Epithelial cell of proximal tubule (primary cell): ENCODE measurements around the gene DYDC1. TPM values are rescaled to one million over a fixed set of nuclear protein-coding genes. Genes with fewer than 3 reads are reported as not detected.

Experiments
- DNase-seq: peaks from one replicate; pipeline ENCODE4 v3.0.0-alpha.2; 2011; ENCODE audit warnings: low read depth
- H3K4me3 ChIP-seq: 2 replicates; pipeline ENCODE4 v1.5.1; 2011; ENCODE audit warnings: low read depth, mild to moderate bottlenecking, low read length
- CTCF ChIP-seq: conservative IDR thresholded peaks from 2 replicates; pipeline ENCODE4 v1.5.1; 2012; ENCODE audit warnings: low read depth, mild to moderate bottlenecking, low read length
- total RNA-seq: library from RNA; depleted of rRNA; stranded (reverse); fragments of >200 nt; gene quantifications from 2 replicates; pipeline ENCODE4 v1.2.3, GENCODE V29; 2015

The DYDC1 gene
- total RNA-seq, 1 donor from 2014 or later, result not detected

DNA sequence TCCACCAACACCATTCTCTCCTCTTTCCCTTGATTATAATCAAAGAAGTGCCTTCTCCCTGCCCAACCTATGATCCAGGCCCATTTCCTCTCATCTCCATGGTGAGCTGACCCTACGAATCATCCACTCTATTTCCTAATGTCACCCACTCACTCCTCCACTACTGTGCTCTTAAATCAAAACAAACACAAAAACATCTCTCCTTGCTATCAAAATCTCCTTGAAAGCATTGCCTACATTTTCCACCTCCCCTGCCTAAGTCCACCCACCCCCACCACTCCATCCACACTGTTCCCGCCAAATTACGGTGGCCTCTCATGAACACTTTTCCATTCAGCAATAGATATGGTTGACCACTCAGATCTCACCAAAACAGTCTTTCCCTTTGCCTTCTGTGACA, 5.3 kb downstream of the DYDC1 start:
- H3K4me3 ChIP-seq, result no peak overlapping the region
- DNase-seq, result no peak
- no peak for TF ChIP-seq CTCF

DNA sequence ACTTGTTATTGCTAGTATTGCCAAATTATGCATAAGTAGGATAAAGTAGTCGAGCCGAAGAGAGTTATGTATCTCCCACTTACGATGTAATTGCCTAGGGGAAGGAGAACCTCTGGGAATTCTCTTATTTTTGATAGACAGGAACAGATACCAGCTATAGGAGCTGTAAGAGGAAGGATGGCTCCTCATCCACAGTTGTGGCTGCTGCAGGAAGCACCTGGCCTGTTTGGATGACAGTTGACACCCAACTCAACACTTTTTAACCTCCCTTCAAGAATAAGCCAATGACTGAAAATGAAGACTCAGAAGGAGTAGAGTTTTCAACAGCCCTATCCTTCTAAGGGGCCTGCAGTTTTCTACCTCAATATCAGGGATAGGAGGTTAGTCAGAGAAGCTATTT, 6.3 kb downstream of the DYDC1 start:
- no peak overlapping the region for H3K4me3 ChIP-seq
- no peak for TF ChIP-seq CTCF
- no peak for DNase-seq

- TF ChIP-seq CTCF, result no peak
- no peak for DNase-seq
- no peak overlapping the region for H3K4me3 ChIP-seq
Observed at GRCh38 chr10:80344912-80345311, 11.6 kb downstream of the DYDC1 start.

DNA sequence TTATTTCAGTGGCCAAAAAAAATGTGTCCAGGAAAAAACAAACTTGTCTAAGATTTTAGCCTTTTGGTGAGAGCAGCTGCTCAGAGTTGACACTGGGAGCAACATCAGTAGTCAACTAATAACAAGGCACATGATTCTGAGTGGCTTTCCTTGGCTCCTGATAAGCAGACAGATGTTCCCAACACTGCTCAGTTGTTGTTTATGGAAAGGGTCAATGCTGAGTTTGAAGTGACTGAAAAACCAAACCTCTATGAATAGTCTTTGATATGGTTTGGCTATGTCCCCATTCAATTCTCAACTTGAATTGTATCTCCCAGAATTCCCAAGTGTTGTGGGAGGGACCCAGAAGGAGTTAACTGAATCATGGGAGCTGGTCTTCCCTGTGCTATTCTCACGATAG, 12.3 kb downstream of the DYDC1 start:
- DNase-seq, result no peak
- no peak overlapping the region for H3K4me3 ChIP-seq
- TF ChIP-seq CTCF, result no peak

- no peak for TF ChIP-seq CTCF
- no peak overlapping the region for H3K4me3 ChIP-seq
- DNase-seq, result no peak
Observed at GRCh38 chr10:80333983-80334382, 22.6 kb downstream of the DYDC1 start.

- TF ChIP-seq CTCF, result no peak
- H3K4me3 ChIP-seq, result no peak overlapping the region
- DNase-seq, result no peak
Observed at GRCh38 chr10:80324891-80325364, 31.6 kb downstream of the DYDC1 start.

GRCh38 chr10:80324086-80324485, 32.5 kb downstream of the DYDC1 start:
- H3K4me3 ChIP-seq, result no peak overlapping the region
- TF ChIP-seq CTCF, result no peak
- no peak for DNase-seq
